Osteoblast (primary cell): ENCODE data around the gene BAZ1B. TPM values are rescaled to one million over a fixed set of nuclear protein-coding genes. Genes with fewer than 3 reads are reported as not detected.
A peak's percentile ranks its signal among the peaks of the same experiment; 100 is the strongest.

Source experiments
- DNase-seq: peaks from one replicate; pipeline ENCODE4 v3.0.0; 2011; ENCODE audit warnings: low spot score, mixed read lengths; ENCODE audit not compliant: insufficient read length; ENCODE audit errors: missing footprints
- H2AFZ ChIP-seq: 2 replicates; pipeline ENCODE4 v1.6.0; 2011; ENCODE audit warnings: mild to moderate bottlenecking, low read length
- H3K27ac ChIP-seq: 2 replicates; pipeline ENCODE4 v1.5.1; 2011; ENCODE audit warnings: mild to moderate bottlenecking, low read depth, low read length, moderate library complexity
- H3K27me3 ChIP-seq: 2 replicates; pipeline ENCODE4 v1.6.0; 2012; ENCODE audit warnings: mild to moderate bottlenecking, control low read depth, inconsistent platforms, low read length, moderate library complexity; ENCODE audit not compliant: insufficient read depth
- H3K36me3 ChIP-seq: 2 replicates; pipeline ENCODE4 v1.5.1; 2011; ENCODE audit warnings: mild to moderate bottlenecking, low read length, control low read depth, moderate library complexity; ENCODE audit not compliant: insufficient read depth
- H3K4me1 ChIP-seq: 2 replicates; pipeline ENCODE4 v1.5.1; 2011; ENCODE audit warnings: mild to moderate bottlenecking, low read length, control low read depth, moderate library complexity; ENCODE audit not compliant: insufficient read depth
- H3K4me2 ChIP-seq: 2 replicates; pipeline ENCODE4 v1.6.0; 2011; ENCODE audit warnings: mild to moderate bottlenecking, low read length; ENCODE audit not compliant: insufficient read depth
- H3K4me3 ChIP-seq: fragments of 200-600 bp; sonication (generic); 3 replicates; pipeline ENCODE4 v1.5.1; 2012; ENCODE audit warnings: mild to moderate bottlenecking, low read length, inconsistent platforms; ENCODE audit not compliant: insufficient read depth
- H3K79me2 ChIP-seq: 2 replicates; pipeline ENCODE4 v1.6.0; 2012; ENCODE audit warnings: mild to moderate bottlenecking, low read length, control low read depth, inconsistent platforms; ENCODE audit not compliant: insufficient read depth
- H3K9me3 ChIP-seq: 2 replicates; pipeline ENCODE4 v1.5.1; 2011; ENCODE audit warnings: low read depth, low read length, control low read depth
- H4K20me1 ChIP-seq: 2 replicates; pipeline ENCODE4 v1.6.0; 2012; ENCODE audit warnings: mild to moderate bottlenecking, low read length, control low read depth; ENCODE audit not compliant: insufficient read depth
- CTCF ChIP-seq: IDR thresholded peaks from 2 replicates; pipeline ENCODE4 v1.5.1; 2011; ENCODE audit warnings: mild to moderate bottlenecking, low read depth, low read length, moderate library complexity; ENCODE audit errors: extremely low read depth
- total RNA-seq: library from RNA; depleted of rRNA; stranded (reverse); fragments of >200 nt; gene quantifications from 2 replicates; pipeline ENCODE4 v1.2.3, GENCODE V29; 2012

BAZ1B gene
- total RNA-seq, 1 donor = 61.2 TPM

GRCh38 chr7:73439410-73439704 lies 82.7 kb downstream of the BAZ1B start:
- H3K79me2 ChIP-seq = no peaks in the 10 kb centered on the region
- no peak for DNase-seq
- H4K20me1 ChIP-seq = peaks cover 18% of the 10 kb centered on the region
- H3K9me3 ChIP-seq = no peaks in the 10 kb centered on the region
- H3K36me3 ChIP-seq = peaks cover 54% of the 10 kb centered on the region
- no peak for TF ChIP-seq CTCF
- H3K4me3 ChIP-seq = no peak overlapping the region
- no peak overlapping the region for H3K27ac ChIP-seq
- H3K4me1 ChIP-seq = no peaks in the 10 kb centered on the region
- H2AFZ ChIP-seq = no peak overlapping the region
- no peak overlapping the region for H3K4me2 ChIP-seq
- H3K27me3 ChIP-seq = peaks cover 15% of the 10 kb centered on the region

- H2AFZ ChIP-seq = no peak overlapping the region
- H3K36me3 ChIP-seq = peaks cover 48% of the 10 kb centered on the region
- H3K79me2 ChIP-seq = no peaks in the 10 kb centered on the region
- TF ChIP-seq CTCF = no peak
- H3K4me3 ChIP-seq = no peak overlapping the region
- H3K4me2 ChIP-seq = no peak overlapping the region
- peaks cover 15% of the 10 kb centered on the region for H3K27me3 ChIP-seq
- H4K20me1 ChIP-seq = peaks cover 13% of the 10 kb centered on the region
- DNase-seq = peak; percentile 80
- no peaks in the 10 kb centered on the region for H3K9me3 ChIP-seq
- no peaks in the 10 kb centered on the region for H3K4me1 ChIP-seq
- no peak overlapping the region for H3K27ac ChIP-seq
Measured at GRCh38 chr7:73438547-73439409, 83.3 kb downstream of the BAZ1B start.

- Histone ChIP-seq H3K27ac (no peak overlapping the region), H2AFZ (no peak overlapping the region), H3K9me3 (no peaks in the 10 kb centered on the region), H3K4me2 (no peak overlapping the region), H3K4me3 (no peak overlapping the region), H3K4me1 (no peaks in the 10 kb centered on the region), H3K27me3 (peaks cover 15% of the 10 kb centered on the region), H3K36me3 (peaks cover 38% of the 10 kb centered on the region), H3K79me2 (no peaks in the 10 kb centered on the region), H4K20me1 (peaks cover 9% of the 10 kb centered on the region)
- TF ChIP-seq CTCF = no peak
- DNase-seq = peak; percentile 73
Measured at GRCh38 chr7:73437621-73438416, 84.3 kb downstream of the BAZ1B start.

- Histone ChIP-seq H3K36me3 (peaks cover 31% of the 10 kb centered on the region), H3K79me2 (no peaks in the 10 kb centered on the region), H3K27ac (no peak overlapping the region), H3K9me3 (no peaks in the 10 kb centered on the region), H2AFZ (no peak overlapping the region), H3K4me1 (no peaks in the 10 kb centered on the region), H3K4me2 (no peak overlapping the region), H3K4me3 (no peak overlapping the region), H3K27me3 (peaks cover 15% of the 10 kb centered on the region), H4K20me1 (peaks cover 9% of the 10 kb centered on the region)
- no peak for TF ChIP-seq CTCF
- peak; percentile 62 for DNase-seq
Measured at GRCh38 chr7:73437091-73437490, 85.0 kb downstream of the BAZ1B start.
